ENCODE measurements around the gene MAPK12. TPM values are rescaled to one million over a fixed set of nuclear protein-coding genes. Genes with fewer than 3 reads are reported as not detected.

Gene MAPK12
- total RNA-seq, 4 donors from 2014 or later: 12.3 to 32.0 (median 24.1) TPM

DNA sequence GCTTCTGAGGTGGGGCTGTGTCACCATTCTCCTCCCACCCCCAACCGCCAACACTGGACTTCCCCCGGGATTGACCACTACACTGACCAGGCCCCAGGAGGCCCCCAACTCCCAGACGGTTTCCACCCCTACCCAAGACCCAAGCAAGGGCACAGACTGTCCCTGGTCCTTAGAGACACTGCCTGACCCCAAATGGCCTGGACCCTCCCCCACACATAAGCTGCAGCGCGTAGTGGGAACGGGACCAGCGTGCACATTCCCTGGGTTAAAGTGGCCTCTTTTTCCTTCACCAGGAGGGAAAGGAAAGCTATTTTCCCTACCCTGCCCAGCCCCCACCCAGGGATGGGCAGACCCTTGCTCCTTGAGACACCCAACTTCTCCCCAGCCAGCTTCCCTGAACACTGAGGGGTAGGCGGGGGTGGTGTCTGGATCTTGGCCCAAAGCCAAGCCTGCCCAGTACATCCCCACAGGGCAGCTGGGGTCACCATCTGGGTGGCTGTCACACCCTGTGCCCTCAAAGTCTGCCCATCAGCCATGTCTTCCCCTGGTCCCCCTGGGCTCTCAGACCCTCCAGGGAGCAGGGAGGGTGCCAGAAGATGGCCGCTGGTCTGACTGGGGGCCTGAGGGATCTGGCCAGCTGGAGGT, 1.6 kb upstream of the MAPK12 start:
- H3K4me3 ChIP-seq: no peak overlapping the region
- no peaks in the 10 kb centered on the region for H3K36me3 ChIP-seq
- peaks cover 0 to 43% (median 11%) of the 10 kb centered on the region in 4 donors for H3K4me1 ChIP-seq
- 38 to 49% methylated on average over 8 of the region's 9 CpGs for WGBS, 2 donors
- H3K27me3 ChIP-seq: peaks cover 0 to 58% of the 10 kb centered on the region in 2 donors
- no peak overlapping the region for H3K27ac ChIP-seq
- no peaks in the 10 kb centered on the region for H3K9me3 ChIP-seq
- TF ChIP-seq EP300 (IDR thresholded peaks at IDR 0.05) (no peak), POLR2A (IDR thresholded peaks at IDR 0.05) (no peak)
- TF ChIP-seq, protein P1, sequence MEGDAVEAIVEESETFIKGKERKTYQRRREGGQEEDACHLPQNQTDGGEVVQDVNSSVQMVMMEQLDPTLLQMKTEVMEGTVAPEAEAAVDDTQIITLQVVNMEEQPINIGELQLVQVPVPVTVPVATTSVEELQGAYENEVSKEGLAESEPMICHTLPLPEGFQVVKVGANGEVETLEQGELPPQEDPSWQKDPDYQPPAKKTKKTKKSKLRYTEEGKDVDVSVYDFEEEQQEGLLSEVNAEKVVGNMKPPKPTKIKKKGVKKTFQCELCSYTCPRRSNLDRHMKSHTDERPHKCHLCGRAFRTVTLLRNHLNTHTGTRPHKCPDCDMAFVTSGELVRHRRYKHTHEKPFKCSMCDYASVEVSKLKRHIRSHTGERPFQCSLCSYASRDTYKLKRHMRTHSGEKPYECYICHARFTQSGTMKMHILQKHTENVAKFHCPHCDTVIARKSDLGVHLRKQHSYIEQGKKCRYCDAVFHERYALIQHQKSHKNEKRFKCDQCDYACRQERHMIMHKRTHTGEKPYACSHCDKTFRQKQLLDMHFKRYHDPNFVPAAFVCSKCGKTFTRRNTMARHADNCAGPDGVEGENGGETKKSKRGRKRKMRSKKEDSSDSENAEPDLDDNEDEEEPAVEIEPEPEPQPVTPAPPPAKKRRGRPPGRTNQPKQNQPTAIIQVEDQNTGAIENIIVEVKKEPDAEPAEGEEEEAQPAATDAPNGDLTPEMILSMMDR (IDR thresholded peaks at IDR 0.05): no peak
- no peak for DNase-seq (ENCODE audit: low spot score in 2 of 2)

DNA sequence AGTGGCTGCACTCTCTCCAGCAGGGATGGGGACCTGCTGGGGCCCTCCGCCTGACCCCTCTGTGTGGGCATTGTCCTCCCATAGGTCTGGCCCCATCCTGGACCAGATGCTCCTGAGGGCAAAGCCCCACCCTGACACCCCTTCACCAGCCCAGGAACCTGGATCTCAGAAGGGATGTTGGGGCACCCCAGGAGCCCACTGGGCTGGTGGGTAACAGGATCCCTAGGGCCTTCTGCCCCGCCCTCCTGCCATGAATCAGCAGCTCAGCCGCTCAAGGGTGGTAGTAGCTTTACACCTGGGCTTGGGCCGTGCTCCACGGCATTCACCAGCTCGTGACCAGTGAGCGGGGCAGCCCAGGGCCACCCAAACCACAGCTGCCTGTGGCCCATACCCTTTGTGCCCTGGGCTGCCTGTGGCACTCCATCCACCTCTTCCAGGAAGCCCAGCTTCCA, 1.0 kb upstream of the MAPK12 start:
- no peak for TF ChIP-seq POLR2A (IDR thresholded peaks at IDR 0.05)
- TF ChIP-seq EP300 (IDR thresholded peaks at IDR 0.05): no peak
- TF ChIP-seq, protein P1 (IDR thresholded peaks at IDR 0.05): no peak
- Histone ChIP-seq H3K36me3 (no peaks in the 10 kb centered on the region), H3K9me3 (no peaks in the 10 kb centered on the region), H3K27ac (no peak overlapping the region), H3K4me3 (no peak overlapping the region), H3K27me3 (peaks cover 0 to 64% of the 10 kb centered on the region in 2 donors), H3K4me1 (peaks cover 0 to 37% (median 7%) of the 10 kb centered on the region in 4 donors)
- WGBS, 2 donors: 60 to 79% methylated on average over 4 to 7 of the region's 7 CpGs
- no peak for DNase-seq (ENCODE audit: low spot score in 2 of 2)

- peak overlapping the region; percentile 24 to 52 (median 34) for H3K4me3 ChIP-seq
- TF ChIP-seq, protein P1 (IDR thresholded peaks at IDR 0.05): no peak
- TF ChIP-seq POLR2A (IDR thresholded peaks at IDR 0.05) (no peak), EP300 (IDR thresholded peaks at IDR 0.05) (no peak)
- DNase-seq (ENCODE audit: low spot score in 2 of 2): no peak
- peak overlapping the region in 1 of 4 donors; percentile 36 for H3K27ac ChIP-seq
- no peaks in the 10 kb centered on the region for H3K9me3 ChIP-seq
- H3K36me3 ChIP-seq: no peaks in the 10 kb centered on the region
- 0 to 1% methylated on average over 18 to 37 of the region's 92 CpGs for WGBS, 2 donors
- H3K4me1 ChIP-seq: peaks cover 0 to 28% (median 4%) of the 10 kb centered on the region in 4 donors
- H3K27me3 ChIP-seq: peaks cover 0 to 61% of the 10 kb centered on the region in 2 donors
Observed at GRCh38 chr22:50260801-50261614, 475 bp downstream of the MAPK12 start.

- 32% methylated on average over 5 to 11 of the region's 11 CpGs for WGBS, 2 donors
- Histone ChIP-seq H3K36me3 (no peaks in the 10 kb centered on the region), H3K4me3 (peak overlapping the region in 3 of 4 donors; percentile 24 to 52 (median 39)), H3K27me3 (peaks cover 0 to 61% of the 10 kb centered on the region in 2 donors), H3K4me1 (peaks cover 0 to 28% (median 4%) of the 10 kb centered on the region in 4 donors), H3K9me3 (no peaks in the 10 kb centered on the region), H3K27ac (no peak overlapping the region)
- no peak for TF ChIP-seq EP300 (IDR thresholded peaks at IDR 0.05)
- no peak for TF ChIP-seq POLR2A (IDR thresholded peaks at IDR 0.05)
- TF ChIP-seq, protein P1 (IDR thresholded peaks at IDR 0.05): no peak
- DNase-seq (ENCODE audit: low spot score in 2 of 2): no peak
Observed at GRCh38 chr22:50260434-50260800, 1.1 kb downstream of the MAPK12 start.

DNA sequence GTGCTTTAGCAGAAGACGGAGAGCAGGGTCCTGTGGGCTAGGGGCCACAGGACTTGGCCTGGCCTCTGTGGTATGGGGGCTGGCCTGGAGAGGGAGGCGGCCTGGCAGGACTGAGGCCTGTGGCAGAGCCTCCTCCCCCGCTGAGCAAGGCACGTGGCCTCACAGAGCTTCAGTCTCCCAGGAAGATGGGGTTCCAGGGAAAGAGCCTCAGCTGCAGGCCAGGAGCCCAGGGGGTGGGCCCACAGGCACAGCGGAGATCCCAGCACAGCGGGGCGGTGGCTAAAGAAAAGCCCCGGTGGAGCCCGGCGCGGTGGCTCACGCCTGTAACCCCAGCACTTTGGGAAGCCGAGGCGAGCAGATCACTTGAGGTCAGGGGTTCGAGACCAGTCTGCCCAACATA, 2.2 kb downstream of the MAPK12 start:
- H3K4me1 ChIP-seq: peaks cover 0 to 28% (median 4%) of the 10 kb centered on the region in 4 donors
- peaks cover 0 to 61% of the 10 kb centered on the region in 2 donors for H3K27me3 ChIP-seq
- H3K4me3 ChIP-seq: no peak overlapping the region
- H3K36me3 ChIP-seq: no peaks in the 10 kb centered on the region
- H3K9me3 ChIP-seq: no peaks in the 10 kb centered on the region
- H3K27ac ChIP-seq: no peak overlapping the region
- no peak for DNase-seq (ENCODE audit: low spot score in 2 of 2)
- WGBS, 2 donors: 80 to 86% methylated on average over 15 of the region's 15 CpGs
- TF ChIP-seq, protein P1 (IDR thresholded peaks at IDR 0.05): no peak
- TF ChIP-seq POLR2A (IDR thresholded peaks at IDR 0.05) (no peak), EP300 (IDR thresholded peaks at IDR 0.05) (no peak)
